Upper lobe of left lung (tissue), 6 donors: ENCODE results near the gene SRGAP3. TPM values are rescaled to one million over a fixed set of nuclear protein-coding genes. Genes with fewer than 3 reads are reported as not detected.

ENCODE experiments used
- ATAC-seq, 2 donors: fragments of 200-7000 bp; cut with Tn5 transposase; one replicate each; pipeline ENCODE4 v1.9.1; 2022; ENCODE audit warnings: mild to moderate bottlenecking in 2 of 2, moderate library complexity in 2 of 2; ENCODE audit not compliant: low FRiP score in 2 of 2
- DNase-seq, 2 donors: peaks; one replicate each; pipeline ENCODE4 v3.0.0-alpha.2; 2019 to 2020
- H3K27ac ChIP-seq, 4 donors: fragments of 200-600 bp; sonication (generic); one replicate each; pipeline ENCODE4 v1.5.1; 2016 to 2019
- H3K27me3 ChIP-seq, 4 donors: fragments of 200-600 bp; sonication (generic); one replicate each; pipeline ENCODE4 v1.5.1; 2017 to 2019
- H3K36me3 ChIP-seq, 4 donors: fragments of 200-600 bp; sonication (generic); one replicate each; pipeline ENCODE4 v1.5.1; 2016 to 2019
- H3K4me1 ChIP-seq, 4 donors: fragments of 200-600 bp; sonication (generic); one replicate each; pipeline ENCODE4 v1.5.1; 2018 to 2019
- H3K4me3 ChIP-seq, 4 donors: fragments of 200-600 bp; sonication (generic); one replicate each; pipeline ENCODE4 v1.5.1; 2017 to 2019; ENCODE audit warnings: mild to moderate bottlenecking in 2 of 4, moderate library complexity in 1 of 4
- H3K9me3 ChIP-seq, 4 donors: fragments of 200-600 bp; sonication (generic); one replicate each; pipeline ENCODE4 v1.5.1; 2018 to 2019
- EP300 ChIP-seq, 4 donors: sonication (generic); formaldehyde crosslinking; IDR thresholded peaks; one replicate each; pipeline ENCODE4 v1.5.1; 2017; ENCODE audit warnings: antibody characterized with exemption in 4 of 4, control low read depth in 2 of 4
- POLR2A ChIP-seq, 4 donors: fragments of 450-650 bp; IDR thresholded peaks; one replicate each; pipeline ENCODE4 v1.5.1; 2016 to 2017; ENCODE audit warnings: antibody characterized with exemption in 4 of 4, mild to moderate bottlenecking in 2 of 4
- POLR2AphosphoS5 ChIP-seq, 2 donors: sonication (generic); formaldehyde crosslinking; IDR thresholded peaks; one replicate each; pipeline ENCODE4 v1.5.1; 2017; ENCODE audit warnings: antibody characterized with exemption in 2 of 2
- WGBS, 2 donors: methylation state at CpG; one replicate each; pipeline ENCODE4 v1.1.5; 2017 to 2018; 5-methylcytosine and 5-hydroxymethylcytosine counted together
- total RNA-seq, 6 donors: library from RNA; depleted of rRNA in 4 of 6; stranded (reverse); fragments of >200 nt in 4 of 6; gene quantifications; one replicate each; pipeline versions ENCODE4 v1.1.0 to v1.2.1, GENCODE V29; 2016 to 2021
- TF ChIP-seq, protein P1 (sequence below), 6 experiments: fragments of 450-650 bp in 4 of 6; fragments of 200-600 bp in 2 of 6; sonication (generic) in 2 of 6; IDR thresholded peaks; one replicate each; pipeline ENCODE4 v1.5.1; 2016 to 2019; ENCODE audit warnings: antibody characterized with exemption in 6 of 6
- donor health status: DM: no; HTN: no; CAD: no; lungs with moderate emphysema.
- donor health status: DM: no; HTN: yes; CAD: no; lungs with severe emphysema.

SRGAP3 gene
- total RNA-seq, 6 donors from 2014 or later, result 4.6 to 29.6 (median 11.4) TPM

GRCh38 chr3:9161811-9162210 lies 87.6 kb downstream of the SRGAP3 start:
- no peaks in the 10 kb centered on the region for H3K9me3 ChIP-seq
- 95 to 97% methylated on average over 1 of the region's 1 CpG for WGBS, 2 donors
- H3K27me3 ChIP-seq, result no peaks in the 10 kb centered on the region
- H3K4me1 ChIP-seq, result no peaks in the 10 kb centered on the region
- H3K27ac ChIP-seq, result no peak overlapping the region
- ATAC-seq (no peak), DNase-seq (no peak)
- TF ChIP-seq, protein P1, sequence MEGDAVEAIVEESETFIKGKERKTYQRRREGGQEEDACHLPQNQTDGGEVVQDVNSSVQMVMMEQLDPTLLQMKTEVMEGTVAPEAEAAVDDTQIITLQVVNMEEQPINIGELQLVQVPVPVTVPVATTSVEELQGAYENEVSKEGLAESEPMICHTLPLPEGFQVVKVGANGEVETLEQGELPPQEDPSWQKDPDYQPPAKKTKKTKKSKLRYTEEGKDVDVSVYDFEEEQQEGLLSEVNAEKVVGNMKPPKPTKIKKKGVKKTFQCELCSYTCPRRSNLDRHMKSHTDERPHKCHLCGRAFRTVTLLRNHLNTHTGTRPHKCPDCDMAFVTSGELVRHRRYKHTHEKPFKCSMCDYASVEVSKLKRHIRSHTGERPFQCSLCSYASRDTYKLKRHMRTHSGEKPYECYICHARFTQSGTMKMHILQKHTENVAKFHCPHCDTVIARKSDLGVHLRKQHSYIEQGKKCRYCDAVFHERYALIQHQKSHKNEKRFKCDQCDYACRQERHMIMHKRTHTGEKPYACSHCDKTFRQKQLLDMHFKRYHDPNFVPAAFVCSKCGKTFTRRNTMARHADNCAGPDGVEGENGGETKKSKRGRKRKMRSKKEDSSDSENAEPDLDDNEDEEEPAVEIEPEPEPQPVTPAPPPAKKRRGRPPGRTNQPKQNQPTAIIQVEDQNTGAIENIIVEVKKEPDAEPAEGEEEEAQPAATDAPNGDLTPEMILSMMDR (IDR thresholded peaks at IDR 0.05), result no peak
- TF ChIP-seq POLR2A (IDR thresholded peaks at IDR 0.05), result no peak
- TF ChIP-seq POLR2AphosphoS5 (IDR thresholded peaks at IDR 0.05), result no peak
- no peak for TF ChIP-seq EP300 (IDR thresholded peaks at IDR 0.05)
- no peaks in the 10 kb centered on the region for H3K36me3 ChIP-seq
- no peak overlapping the region for H3K4me3 ChIP-seq

DNA sequence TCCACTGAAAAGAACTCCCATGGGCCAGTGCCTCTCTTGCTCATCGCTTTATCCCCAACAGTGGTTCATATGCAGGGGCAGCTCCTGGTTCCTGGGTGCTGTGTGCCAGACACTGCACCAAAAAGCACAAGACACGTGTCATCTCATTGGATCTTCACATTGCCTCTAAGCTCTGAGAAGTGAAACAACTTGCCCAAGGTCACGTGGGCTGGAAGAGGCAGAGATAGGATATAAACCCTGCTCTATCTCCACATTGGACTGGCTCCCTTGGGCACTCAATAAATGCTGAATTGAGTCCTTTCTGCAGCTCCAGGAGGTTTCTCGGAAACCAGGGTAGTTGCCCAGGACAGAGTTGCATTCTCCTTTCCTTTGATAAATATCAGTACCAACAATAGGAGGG lies 88.1 kb downstream of the SRGAP3 start:
- TF ChIP-seq EP300 (IDR thresholded peaks at IDR 0.05) (no peak), POLR2A (IDR thresholded peaks at IDR 0.05) (no peak), POLR2AphosphoS5 (IDR thresholded peaks at IDR 0.05) (no peak)
- TF ChIP-seq, protein P1 (IDR thresholded peaks at IDR 0.05), result no peak
- H3K4me3 ChIP-seq, result no peak overlapping the region
- WGBS, 2 donors, result 83 to 93% methylated on average over 4 of the region's 4 CpGs
- no peak overlapping the region for H3K27ac ChIP-seq
- no peak for DNase-seq
- ATAC-seq, result no peak
- no peaks in the 10 kb centered on the region for H3K36me3 ChIP-seq
- H3K4me1 ChIP-seq, result no peaks in the 10 kb centered on the region
- no peaks in the 10 kb centered on the region for H3K9me3 ChIP-seq
- H3K27me3 ChIP-seq, result no peaks in the 10 kb centered on the region

GRCh38 chr3:9158865-9159630 lies 90.4 kb downstream of the SRGAP3 start:
- no peak overlapping the region for H3K4me3 ChIP-seq
- WGBS, 2 donors, result 77 to 85% methylated on average over 11 to 13 of the region's 13 CpGs
- H3K9me3 ChIP-seq, result no peaks in the 10 kb centered on the region
- TF ChIP-seq POLR2A (IDR thresholded peaks at IDR 0.05) (no peak), EP300 (IDR thresholded peaks at IDR 0.05) (no peak), POLR2AphosphoS5 (IDR thresholded peaks at IDR 0.05) (no peak)
- TF ChIP-seq, protein P1 (IDR thresholded peaks at IDR 0.05), result no peak
- no peaks in the 10 kb centered on the region for H3K4me1 ChIP-seq
- DNase-seq (no peak), ATAC-seq (no peak)
- no peaks in the 10 kb centered on the region for H3K27me3 ChIP-seq
- H3K27ac ChIP-seq, result no peak overlapping the region
- H3K36me3 ChIP-seq, result no peaks in the 10 kb centered on the region

DNA sequence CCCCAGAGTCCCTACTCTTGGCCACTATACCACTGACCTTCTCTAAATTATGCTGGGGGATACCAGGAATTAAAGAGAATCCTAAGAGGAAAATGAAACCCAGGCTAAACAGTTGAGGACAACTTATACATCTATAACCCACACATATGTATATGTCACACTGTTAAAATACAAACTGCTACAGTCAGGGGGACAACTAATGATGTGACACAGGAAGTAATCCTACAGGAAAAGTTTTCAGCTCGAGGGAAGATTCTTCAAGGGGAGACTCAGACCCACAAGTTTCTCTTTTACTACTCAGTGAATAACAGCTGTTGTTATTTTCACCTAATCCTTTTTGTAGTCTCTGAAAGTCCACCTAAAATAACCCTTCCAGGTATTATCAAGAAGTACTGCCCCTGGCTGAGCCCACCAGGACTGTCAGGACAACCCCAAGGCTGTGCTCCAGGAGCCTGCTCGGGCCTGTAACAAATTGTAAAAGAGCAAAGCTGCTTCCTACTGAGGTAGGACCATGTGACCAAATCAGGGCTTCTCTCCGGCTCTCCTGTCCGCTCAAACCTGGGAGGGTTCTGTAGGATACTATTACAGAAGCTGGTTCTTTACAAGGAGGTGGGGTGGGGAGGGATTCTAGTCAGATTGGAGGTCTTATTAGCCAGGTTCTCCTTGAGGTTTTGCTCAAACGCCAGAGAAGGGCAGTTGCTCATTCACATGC lies 91.6 kb downstream of the SRGAP3 start:
- TF ChIP-seq, protein P1 (IDR thresholded peaks at IDR 0.05), result no peak
- no peak for TF ChIP-seq EP300 (IDR thresholded peaks at IDR 0.05)
- TF ChIP-seq POLR2AphosphoS5 (IDR thresholded peaks at IDR 0.05), result no peak
- no peak for TF ChIP-seq POLR2A (IDR thresholded peaks at IDR 0.05)
- no peaks in the 10 kb centered on the region for H3K9me3 ChIP-seq
- H3K36me3 ChIP-seq, result no peaks in the 10 kb centered on the region
- no peaks in the 10 kb centered on the region for H3K27me3 ChIP-seq
- DNase-seq (no peak), ATAC-seq (no peak)
- 74 to 79% methylated on average over 4 to 5 of the region's 5 CpGs for WGBS, 2 donors
- H3K4me1 ChIP-seq, result no peaks in the 10 kb centered on the region
- no peak overlapping the region for H3K4me3 ChIP-seq
- no peak overlapping the region for H3K27ac ChIP-seq
